GF-D8 (cell line): ENCODE results near the gene FGFR4.
A peak's percentile ranks its signal among the peaks of the same experiment; 100 is the strongest.
"Not testable (repeated sequence)": the region's sequence is repeated elsewhere in the genome, so short reads cannot be mapped to it uniquely, and the experiment has no call there.

Experiments
- DNase-seq: peaks from one replicate; lab custom pipeline; 2025; lab: John Stamatoyannopoulos, UW

The FGFR4 gene

GRCh38 chr5:177086654-177087397 is at the start of gene FGFR4:
FGFR4 (plus strand) TSS chr5:177086915; CDS start chr5:177089603, 2,688 bp downstream.
- DNase-seq, result no peak

GRCh38 chr5:177036921-177037320 is 49.8 kb upstream of the FGFR4 start:
- no peak for DNase-seq

GRCh38 chr5:177040814-177041420 is 45.8 kb upstream of the FGFR4 start:
- no peak for DNase-seq

- DNase-seq, result no peak
Measured at GRCh38 chr5:177041936-177042335, 44.8 kb upstream of the FGFR4 start.

- DNase-seq, result no peak
Measured at GRCh38 chr5:177043114-177043513, 43.6 kb upstream of the FGFR4 start.

GRCh38 chr5:177043958-177044357 is 42.8 kb upstream of the FGFR4 start:
- no peak for DNase-seq

GRCh38 chr5:177044641-177045040 is 42.1 kb upstream of the FGFR4 start:
- DNase-seq, result no peak

- no peak for DNase-seq
Measured at GRCh38 chr5:177045631-177046030, 41.1 kb upstream of the FGFR4 start.

GRCh38 chr5:177048531-177048930 is 38.2 kb upstream of the FGFR4 start:
- DNase-seq, result not testable (repeated sequence)

GRCh38 chr5:177049285-177049684 is 37.4 kb upstream of the FGFR4 start:
- DNase-seq, result no peak

GRCh38 chr5:177064500-177065277 is 22.0 kb upstream of the FGFR4 start:
- DNase-seq, result no peak

- DNase-seq, result no peak
Measured at GRCh38 chr5:177065491-177065890, 21.2 kb upstream of the FGFR4 start.

GRCh38 chr5:177066224-177066623 is 20.5 kb upstream of the FGFR4 start:
- no peak for DNase-seq

- no peak for DNase-seq
Measured at GRCh38 chr5:177067503-177067902, 19.2 kb upstream of the FGFR4 start.

- no peak for DNase-seq
Measured at GRCh38 chr5:177070536-177071191, 16.1 kb upstream of the FGFR4 start.

- peak; percentile 31 for DNase-seq
Measured at GRCh38 chr5:177071666-177072385, 14.9 kb upstream of the FGFR4 start.

- no peak for DNase-seq
Measured at GRCh38 chr5:177077335-177077734, 9.4 kb upstream of the FGFR4 start.

GRCh38 chr5:177079606-177080005 is 7.1 kb upstream of the FGFR4 start:
- no peak for DNase-seq

GRCh38 chr5:177080265-177080664 is 6.5 kb upstream of the FGFR4 start:
- no peak for DNase-seq

GRCh38 chr5:177081859-177082258 is 4.9 kb upstream of the FGFR4 start:
- no peak for DNase-seq

- no peak for DNase-seq
Measured at GRCh38 chr5:177083357-177083756, 3.4 kb upstream of the FGFR4 start.

- no peak for DNase-seq
Measured at GRCh38 chr5:177084175-177084574, 2.5 kb upstream of the FGFR4 start.
